ENCODE results near the gene CADPS2.

Gene CADPS2

GRCh38 chr7:122766593-122766992 is 119.7 kb downstream of the CADPS2 start:
- DNase-seq: no peak

DNA sequence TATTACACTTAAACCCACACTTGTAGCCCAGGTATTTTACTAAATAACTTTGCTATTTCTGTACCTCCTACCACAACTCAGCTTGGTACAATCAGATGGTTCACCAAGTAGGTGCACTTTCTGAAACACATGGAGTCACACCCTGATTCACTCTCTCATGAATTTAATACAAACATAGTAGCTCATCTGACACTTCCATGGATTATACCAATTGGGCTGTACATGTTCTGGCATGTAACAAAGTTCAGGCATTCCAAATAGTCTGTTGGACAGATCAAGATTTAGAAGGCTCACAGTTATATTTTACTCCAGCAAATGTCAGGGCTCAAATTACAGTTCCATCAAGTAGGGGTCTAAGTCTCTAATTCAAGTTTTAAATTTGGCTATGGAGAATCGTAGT is 121.4 kb downstream of the CADPS2 start:
- DNase-seq: no peak

DNA sequence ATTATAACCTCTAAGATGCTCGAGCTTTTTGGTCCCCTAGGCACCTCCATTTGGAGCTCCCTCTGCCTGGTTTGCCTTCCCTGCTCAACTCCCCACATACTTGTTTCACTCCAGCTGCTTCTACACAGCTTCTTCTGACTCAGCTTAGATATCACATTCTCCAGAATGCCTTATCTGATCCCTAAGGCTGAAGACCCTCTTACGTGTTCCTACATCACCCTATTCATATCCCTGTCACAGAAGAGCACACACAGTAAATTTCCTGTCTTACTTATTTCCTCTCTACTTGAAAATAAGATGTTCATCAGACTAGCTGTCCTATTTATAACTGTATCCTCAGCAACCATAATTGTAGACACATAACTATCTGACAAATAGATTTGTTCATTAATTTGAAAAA is 122.2 kb downstream of the CADPS2 start:
- DNase-seq: no peak

- DNase-seq: no peak
Observed at GRCh38 chr7:122762071-122762470, 124.2 kb downstream of the CADPS2 start.

DNA sequence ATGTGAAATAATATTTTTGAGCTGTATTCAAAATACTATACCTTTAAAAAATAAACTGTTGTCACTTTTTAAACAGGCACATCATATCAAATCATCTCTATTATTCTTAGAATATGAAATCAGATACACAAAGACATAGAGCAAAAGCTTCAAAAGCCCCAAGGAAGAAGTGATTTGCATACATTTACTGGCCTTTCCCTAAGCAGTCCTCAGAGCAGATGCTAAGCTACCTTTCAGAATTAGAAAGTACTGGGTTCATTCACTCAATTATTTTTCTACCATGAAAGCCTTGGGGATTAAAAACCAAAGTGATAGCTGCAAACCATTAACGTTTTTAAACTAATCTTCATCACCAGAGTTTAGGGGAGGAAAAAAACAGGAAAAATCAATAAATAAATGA is 127.8 kb downstream of the CADPS2 start:
- DNase-seq: no peak

DNA sequence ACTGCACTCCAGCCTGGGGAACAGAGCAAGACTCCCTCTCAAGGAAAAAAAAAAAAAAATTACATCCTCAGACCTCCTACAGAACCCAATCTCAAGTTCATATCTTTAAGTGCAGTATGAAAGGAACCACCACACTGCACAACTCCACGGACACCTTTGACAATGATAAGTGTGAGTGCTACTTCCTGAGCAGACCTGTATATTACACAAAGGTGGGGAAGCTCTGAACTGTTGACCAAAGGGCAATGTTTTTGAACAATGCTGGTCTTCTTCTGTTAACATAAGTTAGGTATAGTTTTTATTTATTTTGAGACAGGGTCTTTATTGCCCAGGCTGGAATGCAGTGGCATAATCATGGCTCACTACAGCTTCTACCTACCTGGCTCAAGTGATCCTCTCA is 129.4 kb downstream of the CADPS2 start:
- no peak for DNase-seq

- no peak for DNase-seq
Observed at GRCh38 chr7:122755696-122756095, 130.6 kb downstream of the CADPS2 start.

GRCh38 chr7:122752583-122752982 is 133.7 kb downstream of the CADPS2 start:
- DNase-seq: no peak

- DNase-seq: no peak
Observed at GRCh38 chr7:122750389-122750788, 135.9 kb downstream of the CADPS2 start.

- DNase-seq: no peak
Observed at GRCh38 chr7:122748195-122748594, 138.1 kb downstream of the CADPS2 start.

- no peak for DNase-seq
Observed at GRCh38 chr7:122746948-122747347, 139.3 kb downstream of the CADPS2 start.

DNA sequence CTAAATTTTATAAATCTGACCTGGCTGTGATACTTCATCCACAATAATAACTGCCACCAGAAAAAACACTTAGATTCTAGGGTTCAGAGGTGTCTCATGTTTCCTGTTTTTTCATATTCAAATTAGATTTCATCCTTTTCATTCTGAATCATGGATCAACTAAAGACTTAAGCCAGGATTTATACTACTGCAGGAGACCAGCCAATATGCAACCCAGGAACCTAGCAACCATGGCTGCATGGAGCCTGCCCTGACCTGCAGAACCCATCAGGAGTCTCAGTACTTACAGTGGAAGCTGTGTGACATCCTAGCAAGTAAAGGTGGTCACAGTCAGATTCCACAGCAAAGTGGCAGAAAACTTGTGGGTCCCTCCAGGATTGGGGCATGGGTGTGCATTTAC is 143.0 kb downstream of the CADPS2 start:
- DNase-seq: no peak

GRCh38 chr7:122738947-122739346 is 147.3 kb downstream of the CADPS2 start:
- no peak for DNase-seq

DNA sequence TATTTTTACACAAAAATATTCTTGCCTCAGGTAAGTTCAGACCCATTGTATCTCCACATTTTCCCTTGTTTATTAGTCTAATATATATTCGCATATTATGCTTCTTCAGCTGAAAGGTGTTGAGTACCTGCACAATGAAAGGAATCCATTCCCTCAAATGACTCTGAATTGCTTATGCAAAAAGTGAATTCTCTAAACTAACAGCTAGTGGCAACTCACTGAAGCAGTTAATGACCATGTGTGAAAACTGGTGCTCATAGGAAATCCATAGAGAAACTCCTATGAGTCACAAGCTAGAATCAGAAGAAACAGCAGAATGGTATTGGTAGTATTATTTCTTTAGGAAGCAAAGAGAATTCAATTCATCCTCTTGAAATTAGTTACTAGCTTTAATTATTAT is 150.1 kb downstream of the CADPS2 start:
- no peak for DNase-seq

DNA sequence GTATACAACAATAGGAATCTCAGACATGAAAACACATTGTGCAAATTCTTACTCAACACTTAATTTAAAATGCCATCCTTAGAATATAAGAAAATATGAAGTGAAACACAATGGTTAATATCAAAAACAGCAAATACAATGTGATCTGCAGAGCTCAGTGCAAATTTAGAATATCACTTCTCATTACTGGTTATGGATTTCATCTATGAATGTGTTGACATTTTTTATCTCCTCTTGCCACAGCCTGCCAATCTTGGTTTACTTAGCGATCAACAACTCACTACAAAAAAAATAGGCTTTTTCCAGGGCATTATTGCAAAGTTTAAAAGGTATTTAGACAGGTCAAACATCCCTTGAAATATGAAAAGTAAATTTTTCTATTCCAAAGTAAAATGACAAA is 158.5 kb downstream of the CADPS2 start:
- no peak for DNase-seq

DNA sequence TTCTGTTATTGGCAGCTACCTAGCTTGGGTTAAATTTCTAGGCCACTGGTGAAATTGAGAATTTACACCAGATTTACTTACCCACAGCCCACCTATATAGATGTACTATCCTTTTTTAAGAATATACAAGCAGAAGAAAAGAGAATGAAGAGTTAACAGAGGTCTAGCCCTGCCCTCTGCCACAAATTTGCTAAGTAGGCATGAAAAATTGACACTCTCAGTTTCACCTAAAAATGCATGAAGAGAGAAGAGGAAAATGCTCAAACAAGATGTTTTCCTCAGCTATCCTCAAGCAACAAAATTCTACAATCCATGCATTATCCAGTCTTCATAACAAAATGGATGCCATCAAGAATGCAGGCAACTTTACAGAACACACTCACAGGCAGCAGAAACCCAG is 158.9 kb downstream of the CADPS2 start:
- DNase-seq: no peak

- no peak for DNase-seq
Observed at GRCh38 chr7:122726881-122727280, 159.4 kb downstream of the CADPS2 start.

- DNase-seq: no peak
Observed at GRCh38 chr7:122724366-122724765, 161.9 kb downstream of the CADPS2 start.

DNA sequence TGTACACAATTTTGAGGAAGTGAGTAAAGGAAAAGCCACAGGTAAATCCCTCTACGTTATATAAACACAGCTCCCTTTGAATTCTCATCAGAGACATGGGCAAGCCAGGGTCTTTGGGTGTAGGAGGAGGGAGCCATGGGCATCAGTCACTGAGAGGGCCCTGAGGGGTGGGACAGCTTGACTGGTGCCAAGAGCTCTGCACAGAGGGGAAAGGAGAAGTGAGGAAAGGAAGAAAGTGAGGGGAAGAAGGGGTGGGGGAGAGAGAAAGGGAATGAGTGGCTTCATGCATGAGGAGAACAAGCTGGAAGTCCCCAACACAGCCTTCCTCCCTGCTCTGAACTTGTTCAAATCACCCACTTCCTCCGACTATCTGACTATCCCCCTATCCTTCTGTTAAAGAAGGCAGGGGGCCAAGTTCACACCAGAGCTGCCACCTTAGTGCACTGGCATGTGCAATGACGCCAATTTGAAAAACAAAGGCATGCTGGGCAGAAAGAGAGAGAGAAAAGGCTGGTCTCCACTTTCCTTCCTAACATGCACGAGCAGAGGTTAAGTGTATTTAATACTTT is 167.2 kb downstream of the CADPS2 start:
- no peak for DNase-seq

DNA sequence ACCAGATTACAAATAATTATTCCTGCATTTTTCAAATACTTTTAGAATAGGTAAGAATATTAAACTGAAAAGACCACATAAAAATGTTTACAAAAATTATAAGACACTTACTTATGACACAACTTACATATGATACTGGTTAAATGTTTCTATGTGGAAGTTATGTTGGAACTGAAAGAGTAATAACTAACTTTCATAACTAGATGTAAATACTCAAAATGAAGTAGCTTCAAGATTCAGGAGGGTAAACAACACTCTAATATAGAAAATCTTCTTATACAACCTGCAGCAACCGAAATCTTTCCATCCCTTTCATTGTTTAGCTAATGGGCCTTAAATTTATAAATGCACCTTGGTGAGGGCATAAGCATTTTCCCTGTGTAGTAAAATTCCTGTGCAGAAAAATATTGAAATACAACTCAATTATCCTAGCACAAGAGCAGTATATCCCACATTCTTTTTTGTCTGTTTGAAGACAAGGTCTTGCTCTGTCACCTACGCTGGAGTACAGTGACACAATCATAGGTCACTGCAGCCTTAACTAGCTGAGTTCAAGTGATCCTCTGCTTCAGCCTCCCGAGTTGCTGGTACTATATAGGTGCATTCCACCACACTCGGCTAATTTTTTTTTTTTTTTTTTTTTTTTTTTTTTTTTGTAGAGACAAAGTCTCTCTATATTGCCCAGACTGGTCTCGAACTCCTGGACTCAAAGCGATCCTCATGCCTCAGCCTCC is 168.7 kb downstream of the CADPS2 start:
- DNase-seq: no peak

DNA sequence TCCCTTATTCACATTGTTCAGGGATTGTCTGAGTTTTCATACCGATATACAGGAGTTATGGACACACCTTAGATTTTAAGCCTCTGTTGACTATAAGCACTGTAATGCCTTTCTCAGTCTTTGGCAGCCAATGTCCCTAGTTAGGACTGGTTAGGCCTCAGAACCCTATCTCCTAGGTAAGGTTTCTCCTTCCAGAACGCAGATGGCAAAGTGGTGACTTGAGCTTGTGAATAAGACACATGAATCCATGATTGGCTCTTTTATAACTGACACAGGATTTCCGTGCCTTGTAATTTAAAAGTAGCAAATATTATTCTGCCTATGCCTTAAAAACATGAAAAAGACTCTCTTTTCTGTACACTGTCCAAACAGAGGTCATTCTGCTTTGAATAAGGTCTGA is 171.1 kb downstream of the CADPS2 start:
- no peak for DNase-seq

DNA sequence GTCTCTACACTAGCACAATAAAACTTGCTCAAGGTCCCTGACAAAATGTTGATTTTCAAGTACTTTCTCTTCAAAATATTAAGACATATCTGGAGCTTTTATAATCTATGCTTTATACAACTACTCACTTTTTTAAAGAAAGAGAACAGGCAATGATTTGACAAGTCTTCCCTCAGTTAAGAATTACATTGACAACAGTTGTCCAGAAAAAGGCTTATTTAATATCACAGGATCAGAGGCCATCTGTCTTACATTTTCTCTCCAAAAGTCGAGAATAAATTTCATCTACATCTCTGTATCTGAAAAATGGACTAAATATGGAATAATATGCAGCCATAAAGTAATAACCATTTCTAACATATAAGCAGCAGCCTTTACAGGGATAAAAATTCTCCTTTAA is 175.3 kb downstream of the CADPS2 start:
- no peak for DNase-seq

- no peak for DNase-seq
Observed at GRCh38 chr7:122709930-122710646, 176.2 kb downstream of the CADPS2 start.

GRCh38 chr7:122706836-122707235 is 179.4 kb downstream of the CADPS2 start:
- DNase-seq: no peak
